ES-I3 (cell line): ENCODE data around the gene NSUN5.
"Not testable (repeated sequence)": the region's sequence is repeated elsewhere in the genome, so short reads cannot be mapped to it uniquely, and the experiment has no call there.

Source experiments
- H3K36me3 ChIP-seq: 2 replicates; pipeline ENCODE4 v1.6.1; 2013; ENCODE audit warnings: mild to moderate bottlenecking, low read length, control low read depth, moderate library complexity; ENCODE audit not compliant: insufficient read depth
- H3K4me1 ChIP-seq: 2 replicates; pipeline ENCODE4 v1.6.1; 2013; ENCODE audit warnings: mild to moderate bottlenecking, control low read depth, low read length; ENCODE audit not compliant: insufficient read depth
- H3K9ac ChIP-seq: 2 replicates; pipeline ENCODE4 v1.6.1; 2013; ENCODE audit warnings: low read depth, mild to moderate bottlenecking, low read length, moderate library complexity
- H3K9me3 ChIP-seq: 2 replicates; pipeline ENCODE4 v1.6.1; 2013; ENCODE audit warnings: mild to moderate bottlenecking, low read length, moderate library complexity; ENCODE audit not compliant: control insufficient read depth, insufficient read depth

The NSUN5 gene

GRCh38 chr7:73277210-73277609 lies 31.4 kb downstream of the NSUN5 start:
- H3K9me3 ChIP-seq, H3K9ac ChIP-seq, H3K36me3 ChIP-seq, H3K4me1 ChIP-seq: not testable (repeated sequence)

DNA sequence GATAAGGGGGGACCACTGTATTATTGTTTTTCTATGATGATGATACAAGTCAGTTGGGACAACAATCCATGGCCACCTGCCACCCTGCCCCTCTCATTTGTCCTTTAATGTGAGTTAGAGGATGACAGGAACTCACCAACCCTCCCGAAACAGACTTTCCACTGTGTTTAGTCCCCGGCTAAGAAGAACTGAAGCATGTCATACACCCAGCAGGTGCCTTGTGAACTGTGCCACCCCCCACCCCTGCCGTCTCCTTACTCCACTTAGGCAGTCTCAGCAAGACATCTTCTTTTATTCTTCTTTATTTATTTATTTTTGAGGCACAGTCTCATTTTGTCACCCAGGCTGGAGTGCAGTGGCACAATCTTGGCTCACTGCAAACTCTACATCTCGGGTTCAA lies 40.8 kb downstream of the NSUN5 start:
- H3K9me3 ChIP-seq, H3K36me3 ChIP-seq, H3K4me1 ChIP-seq, H3K9ac ChIP-seq: not testable (repeated sequence)

GRCh38 chr7:73266719-73267368 lies 41.8 kb downstream of the NSUN5 start:
- H3K9me3 ChIP-seq, H3K4me1 ChIP-seq, H3K36me3 ChIP-seq, H3K9ac ChIP-seq: not testable (repeated sequence)

DNA sequence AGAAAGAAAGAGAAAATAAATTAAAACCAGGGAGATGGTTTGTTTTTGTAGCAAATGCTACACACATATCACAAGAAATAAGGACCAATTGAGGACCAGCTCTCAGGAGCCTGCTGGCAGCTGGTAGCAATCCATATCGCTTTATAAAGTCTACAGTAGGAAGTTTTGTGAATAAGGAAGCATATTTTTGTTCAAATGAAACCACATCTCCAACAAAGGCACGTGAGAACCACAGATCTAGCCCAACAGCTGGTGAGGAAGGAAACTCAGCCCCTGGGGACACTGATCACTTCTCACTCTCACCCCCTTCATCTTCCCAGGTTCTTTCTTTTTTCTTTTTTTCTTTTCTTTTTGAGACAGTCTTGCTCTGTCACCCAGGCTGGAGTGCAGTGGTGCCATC lies 46.2 kb downstream of the NSUN5 start:
- not testable (repeated sequence) for H3K9me3 ChIP-seq, H3K36me3 ChIP-seq, H3K4me1 ChIP-seq, H3K9ac ChIP-seq
